ENCODE results near the gene PPM1B. TPM values are rescaled to one million over a fixed set of nuclear protein-coding genes. Genes with fewer than 3 reads are reported as not detected.
"Not testable (repeated sequence)": the region's sequence is repeated elsewhere in the genome, so short reads cannot be mapped to it uniquely, and the experiment has no call there.

Gene PPM1B
- total RNA-seq, 4 donors from 2014 or later = 14.9 to 53.8 (median 19.1) TPM

DNA sequence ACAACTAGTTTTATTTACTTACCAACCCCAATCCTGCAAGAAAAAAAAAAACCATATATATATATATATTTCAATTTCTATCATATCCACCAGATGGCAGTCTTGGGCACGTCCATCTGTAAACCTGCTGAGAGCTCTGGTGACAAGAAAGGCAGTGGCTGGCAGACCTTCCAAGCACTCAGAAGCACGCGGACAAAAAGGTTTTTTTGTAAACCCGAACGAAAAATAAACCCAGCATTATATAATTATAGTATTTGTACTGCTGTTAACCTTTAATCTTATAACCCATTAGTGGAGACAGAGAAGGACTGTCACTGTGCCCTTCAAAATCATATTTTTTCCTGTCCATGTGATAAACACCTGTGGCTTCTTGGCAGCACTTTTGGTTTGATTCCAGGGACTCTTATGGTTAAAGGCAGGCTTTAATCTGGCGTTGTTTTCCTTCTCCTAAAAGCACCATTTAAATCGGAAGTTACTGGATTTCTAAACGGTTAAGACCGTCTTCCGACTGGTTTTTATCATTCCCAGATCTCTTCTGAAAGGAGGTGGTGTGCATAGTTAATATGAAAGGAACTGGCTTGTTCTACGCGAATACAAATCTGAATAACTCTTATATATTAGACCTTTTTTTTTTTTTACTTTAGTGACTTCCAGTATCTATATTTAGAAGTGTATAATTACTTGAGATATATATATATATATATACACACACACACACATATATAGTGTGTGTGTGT is 75.6 kb downstream of the PPM1B start:
- Histone ChIP-seq H3K9me3 (no peaks in the 10 kb centered on the region), H3K4me3 (peak overlapping the region in 3 of 4 donors; percentile 29 to 54 (median 32)), H3K27ac (no peak overlapping the region), H3K27me3 (no peaks in the 10 kb centered on the region), H3K36me3 (no peaks in the 10 kb centered on the region), H3K4me1 (peaks cover 0 to 26% (median 4%) of the 10 kb centered on the region in 3 donors)
- intact Hi-C loops (cut with DNase I) = no loop called here
- no peak for DNase-seq
- TF ChIP-seq, protein P1, sequence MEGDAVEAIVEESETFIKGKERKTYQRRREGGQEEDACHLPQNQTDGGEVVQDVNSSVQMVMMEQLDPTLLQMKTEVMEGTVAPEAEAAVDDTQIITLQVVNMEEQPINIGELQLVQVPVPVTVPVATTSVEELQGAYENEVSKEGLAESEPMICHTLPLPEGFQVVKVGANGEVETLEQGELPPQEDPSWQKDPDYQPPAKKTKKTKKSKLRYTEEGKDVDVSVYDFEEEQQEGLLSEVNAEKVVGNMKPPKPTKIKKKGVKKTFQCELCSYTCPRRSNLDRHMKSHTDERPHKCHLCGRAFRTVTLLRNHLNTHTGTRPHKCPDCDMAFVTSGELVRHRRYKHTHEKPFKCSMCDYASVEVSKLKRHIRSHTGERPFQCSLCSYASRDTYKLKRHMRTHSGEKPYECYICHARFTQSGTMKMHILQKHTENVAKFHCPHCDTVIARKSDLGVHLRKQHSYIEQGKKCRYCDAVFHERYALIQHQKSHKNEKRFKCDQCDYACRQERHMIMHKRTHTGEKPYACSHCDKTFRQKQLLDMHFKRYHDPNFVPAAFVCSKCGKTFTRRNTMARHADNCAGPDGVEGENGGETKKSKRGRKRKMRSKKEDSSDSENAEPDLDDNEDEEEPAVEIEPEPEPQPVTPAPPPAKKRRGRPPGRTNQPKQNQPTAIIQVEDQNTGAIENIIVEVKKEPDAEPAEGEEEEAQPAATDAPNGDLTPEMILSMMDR (IDR thresholded peaks at IDR 0.05) = peak; percentile 37 to 58 (median 46)
- TF ChIP-seq POLR2A (IDR thresholded peaks at IDR 0.05) = no peak
- WGBS, 2 donors = 5 to 8% methylated on average over 12 of the region's 12 CpGs

GRCh38 chr2:44245083-44245861 is 76.6 kb downstream of the PPM1B start:
- 31 to 37% methylated on average over 3 of the region's 3 CpGs for WGBS, 2 donors
- Histone ChIP-seq H3K27me3 (no peaks in the 10 kb centered on the region), H3K4me1 (peaks cover 0 to 22% (median 4%) of the 10 kb centered on the region in 3 donors), H3K27ac (no peak overlapping the region), H3K36me3 (no peaks in the 10 kb centered on the region), H3K9me3 (no peaks in the 10 kb centered on the region), H3K4me3 (no peak overlapping the region)
- no peak for DNase-seq
- intact Hi-C loops (cut with DNase I) = no loop called here
- TF ChIP-seq, protein P1 (IDR thresholded peaks at IDR 0.05) = no peak

DNA sequence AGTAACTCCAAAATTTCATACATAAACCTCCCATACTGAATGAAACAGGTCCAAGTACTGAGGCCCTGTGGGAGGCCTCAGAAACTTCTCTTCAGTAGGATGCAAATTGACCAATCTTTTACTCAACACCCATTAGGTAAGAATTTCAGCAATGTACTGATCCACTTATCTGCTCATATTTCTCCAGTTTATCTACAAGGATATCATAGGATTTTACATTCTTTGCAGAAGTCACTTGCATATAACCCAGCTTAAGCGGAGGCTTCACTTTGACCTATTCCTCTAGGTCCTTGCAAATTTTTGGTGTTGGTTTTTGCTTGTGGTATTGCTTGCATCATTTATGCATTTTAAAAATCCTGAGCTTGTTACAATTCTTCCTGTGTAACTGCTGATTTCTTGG is 77.8 kb downstream of the PPM1B start:
- Histone ChIP-seq H3K27me3 (peaks cover 0 to 6% (median 0%) of the 10 kb centered on the region in 4 donors), H3K27ac (no peak overlapping the region), H3K4me1 (peaks cover 0 to 21% (median 4%) of the 10 kb centered on the region in 3 donors), H3K4me3 (no peak overlapping the region), H3K9me3 (no peaks in the 10 kb centered on the region), H3K36me3 (no peaks in the 10 kb centered on the region)
- intact Hi-C loops (cut with DNase I) = no loop called here
- TF ChIP-seq, protein P1 (IDR thresholded peaks at IDR 0.05) = no peak
- TF ChIP-seq POLR2A (IDR thresholded peaks at IDR 0.05) = no peak
- 85 to 88% methylated on average over 1 of the region's 1 CpG for WGBS, 2 donors
- DNase-seq = no peak

- 91 to 94% methylated on average over 2 to 3 of the region's 3 CpGs for WGBS, 2 donors
- TF ChIP-seq, protein P1 (IDR thresholded peaks at IDR 0.05) = no peak
- no peak for TF ChIP-seq POLR2A (IDR thresholded peaks at IDR 0.05)
- intact Hi-C loops (cut with DNase I) = no loop called here
These were observed 78.2 kb downstream of the PPM1B start for GRCh38 chr2:44246840-44247369.

GRCh38 chr2:44247924-44248323 is 79.2 kb downstream of the PPM1B start:
- intact Hi-C loops (cut with DNase I) = no loop called here

More at GRCh38 chr2:44246840-44247369, 78.2 kb downstream of the PPM1B start:
- Histone ChIP-seq H3K4me1 (peaks cover 0 to 21% (median 4%) of the 10 kb centered on the region in 3 donors), H3K36me3 (no peaks in the 10 kb centered on the region), H3K27ac (no peak overlapping the region), H3K4me3 (no peak overlapping the region), H3K27me3 (peaks cover 0 to 8% (median 0%) of the 10 kb centered on the region in 4 donors), H3K9me3 (peaks cover 0 to 1% (median 0%) of the 10 kb centered on the region in 3 donors)
- DNase-seq = no peak

GRCh38 chr2:44249269-44249668 is 80.6 kb downstream of the PPM1B start:
- H3K27me3 ChIP-seq = peaks cover 0 to 14% (median 0%) of the 10 kb centered on the region in 4 donors
- DNase-seq; intact Hi-C loops (cut with DNase I); H3K4me3 ChIP-seq; H3K36me3 ChIP-seq; H3K9me3 ChIP-seq; H3K27ac ChIP-seq: not testable (repeated sequence)
- WGBS, 2 donors = 77 to 81% methylated on average over 3 to 4 of the region's 6 CpGs
- H3K4me1 ChIP-seq = peaks cover 0 to 16% (median 3%) of the 10 kb centered on the region in 3 donors

More at GRCh38 chr2:44247924-44248323, 79.2 kb downstream of the PPM1B start:
- no peak for DNase-seq
- Histone ChIP-seq H3K9me3 (peaks cover 0 to 8% (median 6%) of the 10 kb centered on the region in 3 donors), H3K36me3 (no peaks in the 10 kb centered on the region), H3K4me1 (peaks cover 0 to 21% (median 4%) of the 10 kb centered on the region in 3 donors), H3K27ac (no peak overlapping the region), H3K4me3 (no peak overlapping the region), H3K27me3 (peaks cover 0 to 14% (median 0%) of the 10 kb centered on the region in 4 donors)
- TF ChIP-seq, protein P1 (IDR thresholded peaks at IDR 0.05) = no peak
- no peak for TF ChIP-seq POLR2A (IDR thresholded peaks at IDR 0.05)
- WGBS, 2 donors = 95 to 96% methylated on average over 3 of the region's 3 CpGs

All from esophagus squamous epithelium (tissue), 5 donors.